KMS-11 (cell line): ENCODE results near the gene ATAD3A.

Source experiments
- H2AFZ ChIP-seq: fragments of 200-600 bp; sonication (generic); 2 replicates; pipeline ENCODE4 v1.6.1; 2016; ENCODE audit warnings: antibody characterized with exemption, mixed run types, low read depth
- H3K27ac ChIP-seq: fragments of 200-600 bp; sonication (generic); 2 replicates; pipeline ENCODE4 v1.6.1; 2016; ENCODE audit warnings: mild to moderate bottlenecking, mixed run types
- H3K27me3 ChIP-seq: fragments of 200-600 bp; sonication (generic); 2 replicates; pipeline ENCODE4 v1.6.1; 2017; ENCODE audit warnings: mild to moderate bottlenecking, low read depth, mixed run types, moderate library complexity; ENCODE audit not compliant: insufficient read depth
- H3K36me3 ChIP-seq: fragments of 200-600 bp; sonication (generic); 2 replicates; pipeline ENCODE4 v1.6.1; 2017; ENCODE audit warnings: mild to moderate bottlenecking, mixed run types; ENCODE audit not compliant: insufficient read depth
- H3K4me1 ChIP-seq: fragments of 200-600 bp; sonication (generic); 2 replicates; pipeline ENCODE4 v1.6.1; 2016; ENCODE audit warnings: mild to moderate bottlenecking, low read depth, mixed run types; ENCODE audit not compliant: poor library complexity, severe bottlenecking
- H3K4me2 ChIP-seq: fragments of 200-600 bp; sonication (generic); 2 replicates; pipeline ENCODE4 v1.7.0; 2016; ENCODE audit warnings: mild to moderate bottlenecking, mixed run types
- H3K4me3 ChIP-seq: fragments of 200-600 bp; sonication (generic); IDR thresholded peaks from 2 replicates; pipeline ENCODE4 v1.6.1; 2017; ENCODE audit warnings: low read depth, low read length, mixed read lengths; ENCODE audit not compliant: insufficient read depth
- H3K79me2 ChIP-seq: fragments of 200-600 bp; sonication (generic); 2 replicates; pipeline ENCODE4 v1.6.1; 2016; ENCODE audit warnings: low read depth, mixed run types; ENCODE audit not compliant: insufficient read depth
- H3K9ac ChIP-seq: fragments of 200-600 bp; sonication (generic); 2 replicates; pipeline ENCODE4 v1.6.1; 2016; ENCODE audit warnings: mild to moderate bottlenecking, mixed run types
- H4K20me1 ChIP-seq: fragments of 200-600 bp; sonication (generic); 2 replicates; pipeline ENCODE4 v1.6.1; 2016; ENCODE audit warnings: mild to moderate bottlenecking, mixed run types; ENCODE audit not compliant: insufficient read depth
- CTCF ChIP-seq: fragments of 200-600 bp; sonication (generic); conservative IDR thresholded peaks from 2 replicates; pipeline ENCODE4 v1.6.1; 2017; ENCODE audit warnings: low read depth, mild to moderate bottlenecking, antibody characterized with exemption, low read length, moderate library complexity, mixed read lengths

ATAD3A gene

GRCh38 chr1:1552263-1552639, 40.3 kb downstream of the ATAD3A start:
- H3K79me2 ChIP-seq: peaks cover 12% of the 10 kb centered on the region; the same call in 1 of the 2 replicates

GRCh38 chr1:1553821-1554494, 42.0 kb downstream of the ATAD3A start:
- 0 out of 2 replicates have a peak, but pooled peaks cover 8% of the 10 kb centered on the region for H4K20me1 ChIP-seq
- H3K4me2 ChIP-seq: no peak overlapping the region
- H3K79me2 ChIP-seq: peaks cover 12% of the 10 kb centered on the region; the same call in 1 of the 2 replicates
- H3K27me3 ChIP-seq: no peaks in the 10 kb centered on the region
- no peak for TF ChIP-seq CTCF
- H3K4me3 ChIP-seq: no peak overlapping the region
- no peak overlapping the region for H2AFZ ChIP-seq
- H3K4me1 ChIP-seq: no peaks in the 10 kb centered on the region
- no peak overlapping the region for H3K27ac ChIP-seq
- H3K9ac ChIP-seq: no peak overlapping the region
- H3K36me3 ChIP-seq: no peaks in the 10 kb centered on the region

More at GRCh38 chr1:1552263-1552639, 40.3 kb downstream of the ATAD3A start:
- Histone ChIP-seq H2AFZ (no peak overlapping the region), H4K20me1 (0 out of 2 replicates have a peak, but pooled peaks cover 8% of the 10 kb centered on the region), H3K36me3 (no peaks in the 10 kb centered on the region), H3K4me3 (no peak overlapping the region), H3K4me1 (no peaks in the 10 kb centered on the region), H3K27me3 (no peaks in the 10 kb centered on the region), H3K27ac (no peak overlapping the region), H3K9ac (no peak overlapping the region), H3K4me2 (no peak overlapping the region)
- TF ChIP-seq CTCF: no peak

GRCh38 chr1:1554550-1554925, 42.6 kb downstream of the ATAD3A start:
- peaks cover 12% of the 10 kb centered on the region; the same call in 1 of the 2 replicates for H3K79me2 ChIP-seq
- H3K4me2 ChIP-seq: no peak overlapping the region
- no peaks in the 10 kb centered on the region for H3K4me1 ChIP-seq
- H2AFZ ChIP-seq: no peak overlapping the region
- no peak overlapping the region for H3K9ac ChIP-seq
- no peak overlapping the region for H3K27ac ChIP-seq
- no peaks in the 10 kb centered on the region for H3K36me3 ChIP-seq
- no peaks in the 10 kb centered on the region for H3K27me3 ChIP-seq
- TF ChIP-seq CTCF: no peak
- H4K20me1 ChIP-seq: 0 out of 2 replicates have a peak, but pooled peaks cover 8% of the 10 kb centered on the region
- no peak overlapping the region for H3K4me3 ChIP-seq

GRCh38 chr1:1554926-1555915, 43.3 kb downstream of the ATAD3A start:
- Histone ChIP-seq H4K20me1 (0 out of 2 replicates have a peak, but pooled peaks cover 8% of the 10 kb centered on the region), H3K36me3 (no peaks in the 10 kb centered on the region), H3K27ac (no peak overlapping the region), H3K4me2 (no peak overlapping the region), H3K9ac (no peak overlapping the region), H2AFZ (no peak overlapping the region), H3K27me3 (no peaks in the 10 kb centered on the region), H3K4me1 (no peaks in the 10 kb centered on the region), H3K79me2 (peaks cover 12% of the 10 kb centered on the region; the same call in 1 of the 2 replicates), H3K4me3 (no peak overlapping the region)
- no peak for TF ChIP-seq CTCF
